ENCODE data around the gene CAPN10. TPM values are rescaled to one million over a fixed set of nuclear protein-coding genes. Genes with fewer than 3 reads are reported as not detected.
A peak's percentile ranks its signal among the peaks of the same experiment; 100 is the strongest.

CAPN10 gene
- total and polyA plus RNA-seq, 12 donors = 4.7 to 158 (median 25.1) TPM

DNA sequence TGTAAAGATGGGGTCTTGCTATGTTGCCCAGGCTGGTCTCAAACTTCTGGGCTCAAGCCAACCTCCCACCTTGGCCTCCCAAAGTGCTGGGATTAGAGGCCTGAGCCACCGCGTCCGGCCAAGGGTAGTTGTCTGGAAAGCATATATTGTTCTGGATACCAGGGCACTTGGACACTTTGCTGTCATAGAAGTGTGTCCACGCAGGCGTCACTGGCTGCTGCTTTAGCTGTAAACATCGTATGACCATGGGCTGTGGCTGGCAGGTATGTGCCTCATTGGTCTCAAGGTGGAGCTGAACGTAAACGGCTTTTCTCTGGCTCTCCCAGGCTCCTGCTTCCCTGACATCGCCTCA, 35.5 kb downstream of the CAPN10 start:
- H3K9me3 ChIP-seq (replicated peaks in 1 of 3) = no peaks in the 10 kb centered on the region
- 74 to 88% (median 77%) methylated on average over 8 to 9 of the region's 9 CpGs for WGBS, 4 donors
- H3K4me1 ChIP-seq (replicated peaks in 1 of 2) = no peaks in the 10 kb centered on the region
- intact Hi-C loops (cut with DNase I) = no loop called here
- TF ChIP-seq CTCF (IDR thresholded peaks at IDR 0.05) (no peak), POLR2A (IDR thresholded peaks at IDR 0.05) (no peak)
- no peak overlapping the region for H3K27ac ChIP-seq
- H3K4me3 ChIP-seq = no peak overlapping the region
- no peaks in the 10 kb centered on the region for H3K27me3 ChIP-seq
- peak in 2 of 7 donors; percentile 5 to 9 for DNase-seq
- no peaks in the 10 kb centered on the region for H3K36me3 ChIP-seq (replicated peaks in 1 of 2)

DNA sequence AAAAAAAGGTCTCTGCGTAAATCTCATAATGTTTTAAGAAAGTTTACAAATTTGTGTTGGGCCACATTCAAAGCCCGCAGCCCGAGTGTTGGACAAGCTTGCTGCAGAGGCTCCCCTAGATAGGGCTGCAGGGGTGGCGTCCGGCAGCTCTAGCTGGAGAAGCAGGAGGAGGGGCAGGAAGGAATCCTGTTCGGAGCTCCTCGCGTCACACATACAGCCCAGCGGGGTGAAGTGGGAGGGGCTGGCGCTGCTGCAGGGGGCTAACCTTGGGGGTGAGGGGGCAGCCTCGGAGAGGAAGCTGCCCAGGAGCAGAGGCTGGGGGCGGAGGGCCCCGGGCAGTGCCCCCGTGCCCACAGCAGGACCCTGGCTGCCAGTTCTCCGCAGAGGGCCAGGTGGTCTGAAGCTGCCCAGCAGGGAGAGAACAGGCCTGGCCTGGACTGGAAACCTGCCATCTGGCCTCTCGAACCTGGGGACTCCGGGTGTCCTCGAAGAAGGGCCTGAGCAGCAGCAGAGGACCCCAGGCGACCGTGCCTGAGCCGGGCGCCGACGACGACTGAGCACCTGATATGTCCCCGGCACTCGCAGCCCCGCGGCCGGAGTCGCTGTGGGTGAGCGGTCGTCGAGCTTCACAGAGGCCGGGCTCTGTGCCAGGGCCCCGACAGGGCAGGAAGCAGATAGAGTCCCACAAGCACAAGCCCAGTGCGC, 36.1 kb downstream of the CAPN10 start:
- Histone ChIP-seq H3K27me3 (no peaks in the 10 kb centered on the region), H3K4me3 (no peak overlapping the region), H3K4me1 (replicated peaks in 1 of 2) (no peaks in the 10 kb centered on the region), H3K27ac (no peak overlapping the region), H3K9me3 (replicated peaks in 1 of 3) (no peaks in the 10 kb centered on the region), H3K36me3 (replicated peaks in 1 of 2) (no peaks in the 10 kb centered on the region)
- DNase-seq = peak in 3 of 7 donors; percentile 7 to 18 (median 12)
- intact Hi-C loops (cut with DNase I) = no loop called here
- WGBS, 4 donors = 55 to 60% (median 58%) methylated on average over 20 to 37 of the region's 37 CpGs
- TF ChIP-seq CTCF (IDR thresholded peaks at IDR 0.05) (no peak), POLR2A (IDR thresholded peaks at IDR 0.05) (no peak)

DNA sequence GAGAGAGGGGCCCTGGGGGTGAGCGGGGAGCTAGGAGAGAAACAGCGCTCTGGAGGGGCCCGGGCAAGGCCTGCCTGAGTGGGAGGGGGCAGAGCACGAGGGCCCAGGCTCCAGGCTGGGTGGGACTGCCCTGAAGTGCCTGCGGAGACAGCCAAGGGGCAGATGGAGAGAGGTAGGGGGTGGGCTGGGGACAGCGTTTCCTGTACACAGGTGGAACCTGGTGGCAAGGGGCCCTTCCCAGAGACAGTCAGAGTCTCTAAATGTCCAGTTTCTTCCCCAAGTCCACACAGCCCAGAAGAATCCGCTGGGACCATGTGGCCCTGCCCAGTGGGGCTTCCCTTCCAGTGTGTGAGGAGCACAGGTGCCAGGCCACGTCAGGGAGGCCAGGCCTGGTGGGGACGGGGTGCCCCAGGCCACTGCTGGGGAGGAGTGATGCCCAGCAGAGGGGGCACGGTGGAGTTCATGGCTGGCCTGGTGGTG, 37.0 kb downstream of the CAPN10 start:
- no peaks in the 10 kb centered on the region for H3K9me3 ChIP-seq (replicated peaks in 1 of 3)
- DNase-seq = peak in 2 of 7 donors; percentile 6 to 7
- WGBS, 4 donors = 87 to 88% (median 88%) methylated on average over 7 to 10 of the region's 10 CpGs
- H3K4me3 ChIP-seq = no peak overlapping the region
- H3K36me3 ChIP-seq (replicated peaks in 1 of 2) = no peaks in the 10 kb centered on the region
- intact Hi-C loops (cut with DNase I) = no loop called here
- H3K4me1 ChIP-seq (replicated peaks in 1 of 2) = no peaks in the 10 kb centered on the region
- no peak for TF ChIP-seq POLR2A (IDR thresholded peaks at IDR 0.05)
- no peak for TF ChIP-seq CTCF (IDR thresholded peaks at IDR 0.05)
- no peak overlapping the region for H3K27ac ChIP-seq
- no peaks in the 10 kb centered on the region for H3K27me3 ChIP-seq

- Histone ChIP-seq H3K27me3 (peaks cover 2% of the 10 kb centered on the region), H3K4me1 (replicated peaks in 1 of 2) (no peaks in the 10 kb centered on the region), H3K4me3 (no peak overlapping the region), H3K36me3 (replicated peaks in 1 of 2) (no peaks in the 10 kb centered on the region), H3K27ac (no peak overlapping the region), H3K9me3 (replicated peaks in 1 of 3) (no peaks in the 10 kb centered on the region)
- WGBS, 4 donors = 77 to 81% (median 80%) methylated on average over 15 to 24 of the region's 24 CpGs
- intact Hi-C loops (cut with DNase I) = no loop called here
- no peak for TF ChIP-seq CTCF (IDR thresholded peaks at IDR 0.05)
- peak in 3 of 7 donors; percentile 6 to 10 (median 8) for DNase-seq
These were observed 37.7 kb downstream of the CAPN10 start for GRCh38 chr2:240624011-240624949.
